Muscle of arm (tissue), 14 donors: ENCODE data around the gene DTWD2. TPM values are rescaled to one million over a fixed set of nuclear protein-coding genes. Genes with fewer than 3 reads are reported as not detected.

Experiments
- DNase-seq: peaks from one replicate; pipeline ENCODE4 v3.0.0-alpha.2; 2013
- long read RNA-seq, 11 donors: transcript quantifications; one replicate each; lab custom pipeline, GENCODE V29; 2026
- polyA plus RNA-seq, 12 donors: library from polyadenylated mRNA; unstranded; fragments of 120-200 nt; gene quantifications; one replicate each; pipeline ENCODE4 v1.2.1, GENCODE V29; 2013; ENCODE audit not compliant: insufficient read length in 12 of 12

DTWD2 gene, protein sequence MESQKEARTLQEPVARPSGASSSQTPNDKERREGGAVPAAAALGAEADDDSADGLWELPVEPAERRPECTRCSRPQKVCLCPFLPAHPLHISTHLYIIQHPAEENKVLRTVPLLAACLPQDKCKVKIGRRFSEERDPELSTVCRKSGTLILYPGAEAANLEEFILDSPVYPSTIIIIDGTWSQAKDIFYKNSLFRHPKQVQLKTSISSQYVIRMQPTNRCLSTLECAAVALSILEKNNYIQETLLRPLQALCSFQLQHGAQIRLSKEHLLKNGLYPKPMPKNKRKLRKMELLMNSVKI
- polyA plus RNA-seq: 10 to 100 TPM in 5 of 12 donors, 1 to 10 TPM in 6, not detected in 1; 5.7 to 15.5 (median 7.7) TPM
- long read RNA-seq, donor 1, transcript DTWD2-203 (6 exons, 2,307 nt): major isoform, 8 of 8 reads
- long read RNA-seq, donor 1, partial matches to known transcripts: 0 of 8 reads
- long read RNA-seq, donor 1, other reads (novel, unspliced or antisense): 0 of 8 reads
- long read RNA-seq, donor 2, partial matches to known transcripts: 0 of 1 reads
- long read RNA-seq, donor 2, other reads (novel, unspliced or antisense): 0 of 1 reads
- long read RNA-seq, donor 3: 0 reads
- long read RNA-seq, donor 4: 0 reads
- long read RNA-seq, donor 5, partial matches to known transcripts: 273 of 273 reads
- long read RNA-seq, donor 5, other reads (novel, unspliced or antisense): 0 of 273 reads
- long read RNA-seq, donor 6, partial matches to known transcripts: 0 of 2 reads
- long read RNA-seq, donor 6, other reads (novel, unspliced or antisense): 0 of 2 reads
- long read RNA-seq, donor 7, partial matches to known transcripts: 0 of 1 reads
- long read RNA-seq, donor 7, other reads (novel, unspliced or antisense): 0 of 1 reads
- long read RNA-seq, donor 8, full-length matches to known transcripts: 1 of 180 reads
- long read RNA-seq, donor 8, partial matches to known transcripts: 179 of 180 reads
- long read RNA-seq, donor 8, other reads (novel, unspliced or antisense): 0 of 180 reads
- long read RNA-seq, donor 9: 0 reads
- long read RNA-seq, donor 10, partial matches to known transcripts: 0 of 3 reads
- long read RNA-seq, donor 10, other reads (novel, unspliced or antisense): 0 of 3 reads
- long read RNA-seq, donor 11, partial matches to known transcripts: 0 of 2 reads
- long read RNA-seq, donor 11, other reads (novel, unspliced or antisense): 0 of 2 reads

DNA sequence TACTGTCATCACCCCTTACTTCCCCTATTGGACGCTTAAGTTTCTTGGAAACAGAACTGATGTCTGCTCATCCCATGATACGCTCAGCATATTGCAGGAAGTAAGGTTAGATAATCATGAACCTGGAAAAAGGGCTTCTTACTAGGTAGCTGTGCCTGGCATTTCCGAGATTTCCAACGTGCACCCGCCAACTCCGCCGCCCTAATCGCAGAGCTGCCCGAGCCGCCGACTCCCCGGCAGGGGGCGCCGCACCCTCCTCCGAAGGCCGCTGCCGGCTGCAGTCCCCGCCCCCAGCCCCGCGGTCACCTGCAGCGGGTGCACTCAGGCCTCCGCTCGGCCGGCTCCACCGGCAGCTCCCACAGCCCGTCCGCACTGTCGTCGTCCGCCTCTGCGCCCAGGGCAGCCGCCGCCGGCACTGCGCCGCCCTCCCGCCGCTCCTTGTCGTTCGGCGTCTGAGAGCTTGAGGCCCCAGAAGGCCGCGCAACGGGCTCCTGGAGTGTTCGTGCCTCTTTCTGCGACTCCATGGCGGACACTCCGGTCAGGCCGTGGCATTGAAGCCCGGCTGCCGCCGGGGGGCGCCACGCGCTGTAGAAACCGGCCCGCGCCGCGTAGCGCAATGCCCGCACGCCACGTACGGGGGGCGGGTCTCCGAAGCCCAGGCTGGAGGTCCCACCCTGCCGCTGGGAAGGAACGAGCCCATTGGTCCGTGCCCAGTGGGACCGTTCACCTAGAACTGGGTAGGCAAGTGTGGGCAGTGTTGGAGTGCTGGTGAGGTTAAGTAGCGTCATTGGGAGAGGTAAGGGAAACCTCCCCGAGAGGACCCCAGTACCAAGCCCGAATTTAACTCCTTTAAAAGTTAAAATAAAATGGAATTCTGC lies at the start of gene DTWD2:
Gene DTWD2, minus strand, starts transcription at position 560 of the 878 bp plus-strand sequence. Its CDS starts 36 bp downstream, at position 524.
- peak; percentile 96 for DNase-seq

DNA sequence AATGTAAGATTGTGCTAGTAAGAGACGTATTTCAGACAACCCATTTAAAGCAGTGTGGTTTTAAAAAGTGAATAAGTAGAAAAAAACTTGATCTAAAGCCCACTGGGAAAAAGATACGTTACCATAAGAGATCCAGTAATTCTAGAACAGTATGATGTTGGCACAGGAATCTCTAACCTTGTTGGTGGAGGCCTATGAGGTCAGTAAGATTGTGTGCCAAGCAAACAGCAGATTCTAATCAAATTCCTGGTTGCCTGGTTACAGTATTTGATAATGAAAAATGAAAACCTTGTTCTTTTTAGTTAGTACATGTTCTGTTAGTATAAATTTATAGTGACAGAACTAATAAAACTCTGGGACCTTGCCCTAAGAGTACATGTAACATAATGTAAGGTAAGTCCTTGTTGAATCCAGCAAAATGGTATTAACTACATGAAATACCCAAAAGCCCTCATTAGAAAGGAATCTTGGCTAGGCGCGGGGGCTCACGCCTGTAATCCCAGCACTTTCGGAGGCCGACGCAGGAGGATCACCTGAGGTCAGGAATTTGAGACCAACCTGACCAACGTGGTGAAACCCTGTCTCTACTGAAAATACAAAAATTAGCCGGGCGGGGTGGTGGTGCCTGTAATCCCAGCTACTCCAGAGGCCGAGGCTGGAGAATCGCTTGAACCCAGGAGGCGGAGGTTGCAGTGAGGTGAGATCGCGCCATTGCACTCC lies 49.3 kb upstream of the DTWD2 start:
- DNase-seq: no peak

DNA sequence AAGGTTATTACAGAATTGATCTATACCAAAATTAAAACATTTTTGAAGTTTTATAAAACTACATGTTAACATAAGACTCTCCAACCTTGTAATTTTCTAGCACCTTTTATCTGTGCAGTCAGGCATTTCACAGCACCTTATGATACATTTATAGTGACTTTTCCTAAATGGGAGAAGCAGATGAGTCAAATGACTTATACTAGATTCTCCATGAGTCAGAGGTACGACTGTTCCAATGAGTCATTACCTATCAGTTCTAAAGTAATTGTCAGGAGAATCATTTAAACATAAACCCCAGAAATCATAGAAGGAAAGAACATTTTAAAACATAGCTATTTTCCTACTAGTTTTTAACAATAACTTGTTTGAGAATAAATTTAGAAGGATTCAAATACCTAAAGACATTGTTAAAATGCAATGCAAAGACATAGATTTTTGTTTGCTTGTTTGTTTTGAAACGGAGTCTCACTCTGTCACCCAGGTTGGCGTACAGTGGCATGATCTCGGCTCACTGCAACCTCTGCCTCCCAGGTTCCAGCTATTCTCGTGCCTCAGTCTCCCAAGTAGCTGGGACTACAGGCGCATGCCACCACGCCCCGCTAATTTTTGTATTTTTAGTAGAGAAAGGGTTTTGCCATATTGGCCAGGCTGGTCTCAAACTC lies 47.9 kb upstream of the DTWD2 start:
- DNase-seq: no peak

DNA sequence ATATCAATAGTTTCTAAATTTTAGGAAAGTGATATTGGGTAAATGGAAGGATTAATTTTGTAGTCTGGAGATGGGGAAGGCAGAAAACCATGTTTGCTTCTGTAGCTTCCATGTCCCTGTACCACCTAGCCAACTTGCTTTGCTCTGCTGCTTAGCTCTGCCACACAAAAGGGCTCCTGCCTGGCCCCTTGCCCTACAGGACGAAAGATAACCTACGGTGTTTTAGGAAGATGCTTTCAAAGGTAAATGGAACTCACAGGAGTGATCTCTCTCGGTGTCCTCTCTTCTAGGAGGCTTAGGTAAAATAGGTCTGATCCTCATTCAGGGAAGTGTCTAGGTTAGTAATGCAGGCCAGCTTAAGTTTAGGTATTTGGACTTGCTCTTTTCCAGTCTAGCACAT lies 44.8 kb upstream of the DTWD2 start:
- DNase-seq: no peak

DNA sequence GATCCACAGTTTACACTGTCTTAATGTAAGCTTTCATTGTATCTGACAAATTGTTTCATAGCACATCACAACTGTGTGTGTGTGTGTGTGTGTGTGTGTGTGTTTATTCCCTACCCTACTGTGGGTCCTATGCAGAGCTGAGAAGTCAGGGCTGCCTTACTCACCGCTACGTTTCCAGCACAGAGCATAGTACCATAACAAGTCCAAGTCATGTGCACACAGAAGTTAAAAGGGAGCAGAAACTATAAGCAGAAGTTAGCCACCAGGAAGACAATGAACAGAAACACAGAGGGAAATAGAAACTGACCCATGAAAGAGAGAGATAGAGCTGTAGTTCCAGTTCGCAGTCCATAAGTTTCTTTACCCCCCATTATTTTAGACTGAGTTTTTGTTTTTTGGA lies 44.3 kb upstream of the DTWD2 start:
- no peak for DNase-seq

DNA sequence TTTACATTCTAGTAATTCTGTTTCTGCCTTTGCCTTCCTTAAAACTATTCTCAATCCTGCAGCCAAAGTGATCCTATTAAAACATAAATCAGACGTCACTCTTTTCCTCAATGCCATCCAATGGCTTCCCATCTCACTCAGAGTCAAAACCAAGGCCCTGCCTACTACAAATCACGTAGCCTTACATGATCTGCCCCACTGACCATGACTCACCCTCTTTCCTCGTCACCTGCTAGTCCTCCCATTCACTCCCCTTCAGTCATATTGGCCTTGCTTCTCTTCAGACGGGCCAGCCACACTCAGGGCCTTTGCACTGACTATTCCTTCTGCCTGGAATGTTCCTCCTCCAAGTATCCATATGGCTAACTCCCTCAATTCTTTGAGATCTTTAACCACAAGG lies 43.6 kb upstream of the DTWD2 start:
- no peak for DNase-seq

DNA sequence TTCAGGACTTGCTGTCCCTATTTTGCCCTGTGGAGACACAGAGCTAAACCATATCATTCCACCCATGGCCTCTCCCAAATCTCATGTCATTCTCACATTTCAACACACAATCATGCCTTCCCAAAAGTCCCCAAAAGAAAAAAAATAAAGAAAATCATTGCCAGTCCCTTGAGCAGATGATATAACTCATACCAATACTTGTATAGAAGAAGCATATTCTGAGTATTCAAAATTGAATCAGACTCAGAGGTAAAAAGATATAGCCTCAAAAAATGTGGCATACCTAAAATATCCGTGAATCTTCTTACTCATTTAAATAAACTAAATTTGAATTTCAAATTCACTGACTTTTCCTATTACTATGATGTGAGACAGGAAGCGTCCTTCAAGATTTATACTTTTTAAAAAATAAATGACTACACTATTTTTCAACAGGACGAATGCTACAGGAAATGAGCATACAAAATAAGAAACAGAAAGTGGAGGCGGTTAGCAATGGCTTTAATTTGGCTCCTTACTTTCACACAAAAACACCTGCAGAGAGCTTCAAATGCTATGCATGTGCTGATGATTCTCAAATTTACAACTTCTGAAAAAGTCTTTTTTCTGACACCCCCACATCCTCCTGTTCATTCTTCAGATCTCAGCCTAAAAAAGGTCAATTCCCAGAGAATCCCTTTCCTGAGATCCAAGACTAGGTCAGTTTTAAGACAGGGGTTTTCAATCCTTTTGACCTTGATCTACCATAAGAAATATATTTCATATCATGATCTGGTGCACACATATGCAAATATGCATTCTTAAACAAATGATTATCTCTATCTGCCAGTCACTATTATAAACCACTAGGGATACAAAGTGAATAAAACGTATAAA lies 42.9 kb upstream of the DTWD2 start:
- DNase-seq: no peak

DNA sequence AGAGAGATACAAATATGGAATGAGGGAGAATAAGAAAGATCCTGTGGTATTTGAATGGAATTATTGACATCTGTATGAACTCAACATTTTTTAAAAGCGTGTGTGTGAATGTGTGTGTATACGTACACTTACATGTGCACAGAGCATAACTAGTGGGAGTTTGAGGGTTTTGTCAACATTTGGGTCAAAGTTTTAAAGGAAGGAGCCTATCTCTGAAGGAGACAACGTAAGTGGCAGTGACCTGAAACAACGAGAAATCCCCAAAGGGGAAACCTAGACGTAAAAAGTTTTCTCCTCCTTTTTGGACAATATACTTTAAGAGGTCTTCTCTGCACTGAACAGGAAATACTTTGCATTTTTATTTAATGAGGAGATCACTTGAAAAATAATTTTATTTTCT lies 40.2 kb upstream of the DTWD2 start:
- no peak for DNase-seq

DNA sequence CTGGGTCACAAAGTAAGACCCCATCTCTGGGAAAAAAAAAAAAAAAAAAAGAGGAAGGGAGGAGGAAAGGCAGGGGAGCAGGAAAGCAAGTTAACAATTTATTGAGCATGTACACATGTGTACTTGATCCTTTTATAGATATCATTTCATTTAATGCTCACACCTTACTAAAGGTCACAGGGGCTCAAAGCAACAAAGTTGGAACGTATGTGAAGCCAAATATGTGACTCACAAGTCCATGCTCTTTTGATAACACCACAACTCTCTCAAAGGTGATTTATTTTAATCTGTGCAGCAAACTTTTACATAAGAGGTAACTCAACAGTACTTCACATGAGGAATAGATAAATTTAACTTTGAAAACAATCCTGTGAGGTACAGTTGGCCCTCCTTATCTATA lies 34.4 kb upstream of the DTWD2 start:
- no peak for DNase-seq

DNA sequence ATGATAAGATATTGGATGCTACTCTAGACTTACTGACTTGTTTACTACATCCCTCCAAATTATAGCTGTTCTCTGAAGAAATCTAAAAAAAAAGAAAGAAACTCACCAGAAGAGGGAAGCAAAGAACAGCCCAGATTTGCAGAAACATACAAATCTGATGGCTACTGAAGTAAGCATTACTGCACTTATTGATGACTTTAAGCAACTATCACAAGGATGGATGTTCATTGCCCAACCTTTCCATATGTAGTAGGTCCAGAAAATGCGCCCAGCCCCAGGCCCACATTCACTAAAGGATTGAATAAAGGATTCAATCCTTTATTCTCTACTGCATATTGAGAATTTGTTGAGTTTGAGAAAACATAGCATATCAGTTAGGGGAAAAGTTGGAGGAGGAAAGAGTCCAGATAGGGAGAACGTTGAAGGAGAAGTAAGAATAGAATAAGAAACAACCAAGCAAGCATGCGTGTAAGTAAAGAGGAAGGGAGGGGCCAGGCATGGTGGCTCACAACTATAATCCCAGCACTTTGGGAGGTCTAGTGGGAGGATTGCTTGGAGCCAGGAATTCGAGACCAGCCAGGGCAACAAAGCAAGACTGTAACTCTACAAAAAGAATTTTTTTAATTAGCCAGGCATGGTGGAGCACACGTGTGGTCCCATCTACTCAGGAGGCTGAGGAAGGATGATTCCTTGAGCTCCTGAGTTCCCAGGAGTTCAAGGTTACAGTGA lies 33.8 kb upstream of the DTWD2 start:
- DNase-seq: no peak

DNA sequence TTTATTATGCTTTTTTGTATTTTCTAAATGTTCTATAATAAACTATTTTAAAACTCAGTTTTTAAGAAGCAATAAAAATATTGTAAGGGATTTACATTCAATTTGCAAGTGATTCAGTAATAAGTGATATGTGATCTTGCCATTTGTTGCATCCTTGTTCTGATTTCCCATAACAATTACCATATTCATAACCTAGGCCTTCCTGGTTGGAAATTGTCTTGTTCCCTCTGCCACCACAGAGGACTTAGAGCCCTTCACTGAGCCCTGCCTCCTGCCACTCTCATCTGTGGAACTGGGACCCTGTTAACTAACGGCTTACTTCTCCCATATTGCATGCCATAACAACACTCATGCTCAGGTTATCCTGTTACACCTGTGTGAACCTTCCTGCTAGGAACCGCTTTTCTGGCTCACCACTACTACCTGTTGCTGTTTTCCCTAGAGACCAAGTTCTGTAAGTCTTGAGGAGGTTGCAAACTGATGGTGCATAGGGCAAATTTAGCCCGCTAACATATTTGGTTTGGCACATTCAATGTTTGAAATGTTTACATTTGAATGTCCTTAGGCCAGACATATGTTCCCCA lies 32.9 kb upstream of the DTWD2 start:
- no peak for DNase-seq

DNA sequence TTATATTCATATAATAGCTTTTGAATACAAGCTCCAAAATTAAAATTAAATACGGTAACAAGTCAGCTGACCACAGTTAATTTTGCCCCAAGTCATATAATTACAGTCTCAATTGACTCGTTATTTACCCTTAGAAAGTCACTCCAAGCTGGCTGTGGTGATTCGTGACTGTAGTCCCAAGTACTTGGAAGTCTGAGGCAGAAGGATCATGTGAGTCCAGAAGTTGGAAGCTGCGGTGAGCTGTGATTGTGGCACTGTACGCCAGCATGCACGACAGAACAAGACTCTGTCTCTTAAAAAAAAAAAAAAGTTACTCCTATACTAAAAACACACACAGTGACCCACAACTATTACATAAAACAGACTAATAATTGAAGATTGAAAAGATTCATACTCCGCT lies 31.6 kb upstream of the DTWD2 start:
- DNase-seq: no peak

DNA sequence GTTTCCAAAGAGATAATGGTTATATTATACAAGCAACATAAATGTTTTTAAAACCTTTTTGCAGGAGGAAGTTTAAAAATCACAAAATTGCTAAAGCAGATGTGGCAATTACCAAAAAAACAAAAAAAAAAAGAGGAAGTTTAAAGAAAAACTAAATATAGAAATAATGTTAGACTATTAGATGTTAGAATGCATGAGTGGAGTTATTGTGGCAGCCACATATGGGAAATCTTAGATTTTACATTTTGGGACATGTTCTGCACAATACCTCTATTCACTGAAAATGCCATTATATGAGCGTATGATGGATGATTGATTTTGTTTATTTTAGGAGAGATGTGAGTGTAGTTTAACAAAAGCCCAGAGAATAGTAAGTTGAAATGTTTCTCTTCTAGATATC lies 31.2 kb upstream of the DTWD2 start:
- DNase-seq: no peak

DNA sequence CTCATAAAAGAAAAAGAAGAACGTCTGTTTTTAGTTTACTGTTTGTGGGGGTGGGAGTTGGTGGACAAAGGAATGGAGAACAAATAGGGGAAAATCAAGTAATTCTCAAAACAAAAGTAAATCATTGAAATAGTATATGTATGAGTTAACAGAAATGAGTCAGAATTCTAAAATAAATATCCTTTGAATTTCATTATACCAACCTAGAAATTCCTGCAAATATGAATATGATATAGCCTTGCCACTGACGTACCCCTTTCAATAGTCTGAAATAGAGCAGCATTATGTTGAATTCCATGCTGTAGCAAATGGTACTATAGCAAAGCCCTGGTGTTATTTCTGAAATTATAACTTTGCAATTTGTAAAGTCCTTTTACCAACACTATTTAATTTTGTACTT lies 29.6 kb upstream of the DTWD2 start:
- no peak for DNase-seq

DNA sequence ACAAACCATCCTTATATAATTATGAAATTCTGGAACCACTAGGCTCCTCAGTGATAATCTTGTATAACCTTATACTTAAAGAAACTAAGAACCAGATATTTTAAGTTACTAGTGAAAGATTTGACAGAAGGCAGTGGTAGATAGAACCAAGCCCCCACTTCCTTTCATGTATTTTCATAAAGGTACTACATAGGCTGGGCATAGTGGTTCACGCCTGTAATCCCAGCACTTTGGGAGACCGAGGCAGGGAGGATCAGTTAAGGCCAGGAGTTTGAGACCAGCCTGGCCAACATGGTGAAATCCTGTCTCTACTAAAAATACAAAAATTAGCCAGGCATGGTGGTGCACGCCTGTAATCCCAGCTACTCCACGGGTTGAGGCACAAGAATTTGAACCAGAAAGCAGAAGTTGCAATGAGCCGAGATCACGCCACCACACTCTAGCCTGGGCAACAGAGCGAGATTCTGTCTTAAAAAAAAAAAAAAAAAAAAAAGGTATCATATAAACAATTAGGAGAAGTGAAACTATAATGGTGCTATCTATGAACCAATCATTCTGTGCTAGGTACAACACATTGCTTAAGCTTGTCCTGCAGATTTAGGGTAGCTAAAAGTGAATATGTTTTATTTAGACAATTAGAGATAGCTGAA lies 27.9 kb upstream of the DTWD2 start:
- DNase-seq: no peak

DNA sequence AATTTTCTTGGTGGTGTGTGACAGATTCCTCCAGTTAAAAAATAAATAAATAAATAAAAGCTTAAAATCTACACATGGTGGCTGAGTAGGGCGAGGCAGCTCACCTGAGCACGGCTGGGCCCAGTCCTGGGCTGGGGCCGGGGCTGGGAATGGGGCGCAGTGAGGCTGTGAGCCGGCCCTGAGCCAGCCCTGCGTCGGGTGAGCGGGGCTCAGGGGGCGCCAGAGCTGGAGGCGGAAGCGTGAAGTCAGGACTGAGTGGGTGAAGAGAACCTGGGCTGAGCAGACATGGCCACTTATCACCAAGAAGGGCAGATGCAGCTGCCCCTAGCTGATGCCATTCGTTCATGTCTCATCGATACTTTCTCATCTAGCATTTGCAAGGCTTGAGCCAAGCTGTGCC lies 22.8 kb upstream of the DTWD2 start:
- DNase-seq: no peak

DNA sequence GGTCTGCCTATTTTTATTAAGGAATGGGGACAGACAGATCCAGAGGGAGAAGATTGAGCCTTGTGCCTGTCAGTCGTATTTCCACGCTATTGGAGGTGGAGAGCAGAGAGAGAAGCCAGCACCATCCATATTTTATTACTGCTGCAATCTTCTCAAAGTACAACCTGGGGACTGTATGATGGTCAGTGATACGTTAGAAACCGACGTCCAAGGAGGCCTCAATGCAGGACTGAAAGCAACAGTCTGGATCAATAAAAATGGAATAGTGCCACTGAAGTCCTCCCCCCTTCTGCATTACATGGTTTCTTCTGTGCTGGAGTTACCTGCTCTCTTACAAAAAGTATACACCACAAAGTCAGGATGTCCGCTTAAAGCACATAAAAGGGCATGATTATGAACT lies 21.9 kb upstream of the DTWD2 start:
- no peak for DNase-seq
